LNCAP (cell line): Measurements from ENCODE around the gene LPP.

Experiments used
- CTCF ChIP-seq: fragments of 450-650 bp; IDR thresholded peaks from 2 replicates; pipeline ENCODE4 v1.5.1; 2017; ENCODE audit warnings: mild to moderate bottlenecking

Gene LPP

DNA sequence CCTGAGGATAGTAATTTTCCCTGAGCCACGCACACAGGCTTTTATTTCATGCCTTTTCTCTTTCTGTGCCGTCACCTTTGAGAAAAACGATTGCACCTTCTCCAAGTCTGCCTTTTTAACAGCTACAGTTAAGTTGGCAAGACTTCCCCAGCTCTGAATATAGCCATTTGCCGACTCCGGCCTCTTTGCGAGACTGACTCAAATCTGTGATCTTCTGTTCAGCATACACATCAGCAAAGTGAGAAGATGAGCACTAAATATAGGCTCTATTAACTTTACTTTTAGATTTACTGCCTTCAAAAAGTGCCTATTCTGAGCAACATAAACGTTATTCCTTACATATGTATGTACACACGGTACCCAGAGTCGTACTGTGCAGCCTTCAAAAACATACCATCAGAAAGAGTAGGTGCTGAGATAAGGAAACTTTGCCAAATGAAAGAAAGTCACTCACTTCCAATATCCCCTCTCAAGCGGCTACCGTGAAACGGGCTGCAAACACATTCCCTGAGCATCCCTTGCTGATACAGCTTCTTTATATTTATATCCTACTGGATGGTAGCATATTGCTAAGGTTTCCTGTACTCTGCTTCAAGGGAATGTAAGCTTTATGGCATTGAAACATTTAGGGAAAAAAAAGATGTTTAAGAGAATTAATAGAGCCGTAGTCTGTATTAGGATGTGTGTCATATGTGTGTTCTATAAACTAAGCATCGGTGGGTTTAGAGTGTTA lies 734.5 kb downstream of the LPP start:
- TF ChIP-seq CTCF = no peak

- TF ChIP-seq CTCF = no peak
These were observed 735.1 kb downstream of the LPP start for GRCh38 chr3:188889054-188889491.

- no peak for TF ChIP-seq CTCF
These were observed 736.8 kb downstream of the LPP start for GRCh38 chr3:188890572-188891270.

DNA sequence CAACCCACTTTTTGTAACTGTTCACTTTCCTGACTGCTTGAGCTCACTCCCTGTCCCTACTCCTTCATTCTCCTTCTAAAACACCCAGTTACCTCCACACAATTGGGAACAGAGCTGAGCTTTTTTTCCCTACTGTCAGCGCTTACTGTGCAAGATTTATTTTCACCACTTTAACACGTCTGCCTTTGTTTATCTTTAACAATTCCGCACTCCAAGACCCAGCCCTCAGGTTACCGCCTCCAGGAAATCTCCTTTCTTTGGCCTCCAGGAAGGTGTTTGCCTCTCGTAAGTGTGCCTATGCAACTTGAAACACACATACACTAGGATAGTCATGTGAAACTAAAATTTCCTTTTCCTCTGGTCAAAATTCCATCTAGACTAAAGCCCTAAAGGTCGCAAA lies 745.9 kb downstream of the LPP start:
- no peak for TF ChIP-seq CTCF

DNA sequence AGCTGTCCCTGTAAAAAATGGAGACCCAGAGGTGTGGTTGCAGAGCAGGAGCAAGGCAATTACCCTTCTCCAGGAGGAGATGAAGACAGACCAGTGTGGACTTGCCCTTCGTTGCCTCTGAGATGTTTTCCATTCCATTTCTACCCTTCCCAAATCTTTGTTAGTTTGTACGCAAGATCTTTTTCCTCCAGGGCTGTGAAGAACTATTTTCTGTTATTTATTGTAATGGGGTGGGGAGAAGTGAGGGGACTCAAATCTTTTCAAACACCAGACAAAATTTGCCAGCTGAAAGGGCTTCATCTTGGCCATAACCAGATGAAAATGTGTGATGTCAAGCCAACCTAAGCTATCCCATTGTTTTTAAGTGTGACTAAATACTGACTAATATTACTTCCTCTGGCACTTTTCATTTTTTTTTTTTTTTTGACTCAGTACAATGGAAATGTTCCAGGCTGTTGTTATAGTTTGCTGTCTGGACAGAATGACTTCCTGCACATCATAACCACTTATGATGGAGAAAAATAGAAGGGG lies 746.5 kb downstream of the LPP start:
- TF ChIP-seq CTCF = no peak

- TF ChIP-seq CTCF = no peak
These were observed 747.2 kb downstream of the LPP start for GRCh38 chr3:188901126-188901525.

DNA sequence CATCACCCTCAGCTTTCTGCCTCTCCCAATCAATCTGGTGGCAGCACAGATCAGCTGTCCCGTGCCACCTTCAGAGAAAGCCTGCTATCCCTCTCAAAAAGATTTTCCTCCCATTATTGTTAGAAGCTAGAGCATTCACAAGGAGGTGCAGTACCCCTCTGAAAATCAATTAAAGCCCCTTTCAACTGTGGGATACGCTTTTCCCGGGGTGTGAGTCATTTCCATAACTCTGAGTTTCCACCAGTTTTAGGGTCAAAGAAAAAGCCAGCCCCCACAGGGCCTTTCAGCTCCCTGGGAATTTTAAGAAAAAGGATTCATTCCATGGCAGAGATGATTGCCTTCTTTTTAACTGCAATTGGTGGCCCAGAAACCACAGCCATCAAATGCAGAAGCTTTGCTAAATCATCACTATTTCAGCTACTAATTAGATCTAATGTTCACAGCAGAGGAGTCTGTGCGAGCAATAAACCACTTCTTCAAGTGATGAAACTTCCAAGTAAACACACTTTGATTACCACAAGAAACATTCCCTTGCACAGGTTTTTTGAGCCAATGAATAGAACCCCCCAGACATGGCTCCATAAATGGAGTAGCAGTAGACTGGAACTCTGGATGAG lies 747.8 kb downstream of the LPP start:
- TF ChIP-seq CTCF = no peak
